HG02623 (cell line): Measurements from ENCODE around the gene RHCE.
"Not testable (repeated sequence)": the region's sequence is repeated elsewhere in the genome, so short reads cannot be mapped to it uniquely, and the experiment has no call there.

Experiments used
- ATAC-seq: cut with Tn5 transposase; IDR thresholded peaks from one replicate; pipeline ENCODE4 v1.9.1; 2021; ENCODE audit warnings: moderate library complexity; ENCODE audit not compliant: unreplicated experiment

Gene RHCE

DNA sequence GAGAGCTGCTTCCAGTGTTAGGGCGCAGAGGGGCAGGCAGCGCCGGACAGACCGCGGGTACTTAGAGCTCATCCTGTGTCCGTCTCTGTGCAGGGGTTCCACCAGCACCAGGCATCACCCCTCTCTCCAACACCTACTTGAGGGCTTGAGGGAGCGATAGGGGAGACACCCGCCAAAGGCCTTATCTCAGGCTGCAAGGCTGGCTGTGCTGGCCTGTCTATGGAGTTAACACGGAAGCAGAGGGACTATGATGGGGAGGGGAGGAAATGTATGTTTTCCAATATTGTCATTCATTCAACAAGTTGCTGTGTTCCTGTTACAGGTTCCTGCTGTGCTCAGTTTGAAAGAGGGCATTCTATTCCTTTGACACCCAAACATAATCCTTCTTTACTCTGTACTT lies at the start of gene RHCE:
TSS of gene RHCE (minus strand) at position 111 of the 400 bp plus-strand sequence. CDS start at position 72, 39 bp downstream.
- not testable (repeated sequence) for ATAC-seq

DNA sequence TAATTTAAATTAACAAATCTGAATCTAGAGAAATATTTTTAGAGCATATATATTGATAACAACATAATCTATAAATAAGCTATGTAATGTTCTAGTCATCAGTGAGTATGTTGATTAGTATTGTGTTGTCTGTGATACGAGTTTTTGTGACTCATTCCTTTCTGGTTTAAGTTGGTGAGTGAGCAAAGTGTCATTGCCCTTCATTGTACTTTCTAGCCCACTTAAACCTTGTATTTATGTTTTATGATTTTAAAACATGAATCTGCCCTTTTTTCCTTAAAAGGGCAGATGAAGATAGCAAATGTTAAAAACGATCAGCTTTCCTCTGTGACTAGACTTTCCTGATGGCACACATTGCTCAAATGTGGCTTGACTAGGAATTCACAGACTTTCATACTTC lies 48.6 kb upstream of the RHCE start:
- no peak for ATAC-seq

DNA sequence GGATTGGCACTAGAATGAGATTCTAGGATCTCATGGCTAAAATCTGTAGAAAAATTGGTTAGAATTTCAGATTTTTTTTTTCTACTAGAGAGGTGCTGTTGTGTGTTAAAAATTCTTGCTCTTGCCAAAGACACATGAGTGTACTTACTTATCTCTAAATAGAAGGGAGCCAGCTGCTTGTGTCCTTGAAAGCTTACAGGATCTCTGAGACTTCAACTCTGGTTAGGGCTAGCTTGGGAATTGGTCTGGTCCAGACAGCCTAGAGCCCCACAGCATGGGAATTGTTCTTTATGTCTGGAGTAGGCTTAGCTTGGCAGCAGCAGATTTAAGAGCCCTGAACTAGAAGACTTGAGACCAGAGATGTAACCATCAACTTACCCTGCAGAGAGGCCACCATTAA lies 47.4 kb upstream of the RHCE start:
- ATAC-seq = no peak

- ATAC-seq = no peak
Observed at GRCh38 chr1:25467616-25468015, 47.0 kb upstream of the RHCE start.

DNA sequence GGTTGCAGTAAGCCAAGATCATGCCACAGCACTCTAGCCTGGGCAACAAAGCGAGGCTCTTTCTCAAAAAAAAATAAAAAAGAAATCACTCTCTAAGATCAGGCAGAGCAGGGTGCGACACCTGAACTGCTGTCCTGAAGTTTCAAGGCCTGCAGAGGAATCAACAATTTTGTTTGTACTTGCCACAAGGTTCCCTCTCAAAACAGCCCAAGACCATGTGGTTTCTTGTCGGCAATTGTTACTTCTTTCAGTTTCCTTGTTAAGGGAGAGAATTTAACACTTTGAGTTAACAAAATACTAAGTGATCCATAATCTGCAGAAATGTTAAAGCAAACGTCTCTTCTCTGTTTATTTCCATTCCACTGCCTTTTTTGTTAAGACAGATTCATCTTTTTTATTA lies 46.6 kb upstream of the RHCE start:
- ATAC-seq = no peak

GRCh38 chr1:25462732-25463131 lies 42.1 kb upstream of the RHCE start:
- no peak for ATAC-seq

DNA sequence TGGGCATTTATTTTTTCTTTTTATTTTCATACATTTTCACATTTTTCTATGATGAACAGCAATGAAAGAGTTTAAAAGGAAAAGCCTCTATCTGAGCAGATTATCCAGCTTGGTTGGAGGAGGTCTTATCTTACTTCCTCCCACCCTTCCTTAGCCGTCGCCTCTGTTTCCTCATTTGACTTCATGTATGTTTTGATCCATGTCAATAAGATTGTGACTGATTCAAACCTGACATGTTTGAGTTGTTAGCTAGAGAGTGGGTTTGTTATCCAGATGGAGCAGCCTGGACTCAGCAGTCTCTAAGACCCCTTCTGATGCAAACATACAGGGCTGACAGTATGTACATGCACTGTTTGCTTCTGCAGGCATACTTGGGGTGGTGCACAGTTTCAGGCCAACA lies 41.2 kb upstream of the RHCE start:
- no peak for ATAC-seq

DNA sequence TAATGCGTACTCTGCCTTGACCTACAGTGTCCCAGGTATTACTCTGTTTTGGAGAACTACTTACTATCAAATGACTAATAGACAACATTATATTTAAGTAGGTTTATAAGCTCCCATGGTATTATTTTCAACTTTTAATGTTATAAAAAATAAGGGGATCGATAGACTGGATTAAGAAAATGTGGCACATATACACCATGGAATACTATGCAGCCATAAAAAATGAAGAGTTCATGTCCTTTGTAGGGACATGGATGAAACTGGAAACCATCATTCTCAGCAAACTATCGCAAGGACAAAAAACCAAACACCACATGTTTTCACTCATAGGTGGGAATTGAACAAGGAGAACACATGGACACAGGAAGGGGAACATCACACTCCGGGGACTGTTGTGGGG lies 40.2 kb upstream of the RHCE start:
- ATAC-seq = not testable (repeated sequence)

- ATAC-seq = no peak
Observed at GRCh38 chr1:25460020-25460419, 39.4 kb upstream of the RHCE start.

DNA sequence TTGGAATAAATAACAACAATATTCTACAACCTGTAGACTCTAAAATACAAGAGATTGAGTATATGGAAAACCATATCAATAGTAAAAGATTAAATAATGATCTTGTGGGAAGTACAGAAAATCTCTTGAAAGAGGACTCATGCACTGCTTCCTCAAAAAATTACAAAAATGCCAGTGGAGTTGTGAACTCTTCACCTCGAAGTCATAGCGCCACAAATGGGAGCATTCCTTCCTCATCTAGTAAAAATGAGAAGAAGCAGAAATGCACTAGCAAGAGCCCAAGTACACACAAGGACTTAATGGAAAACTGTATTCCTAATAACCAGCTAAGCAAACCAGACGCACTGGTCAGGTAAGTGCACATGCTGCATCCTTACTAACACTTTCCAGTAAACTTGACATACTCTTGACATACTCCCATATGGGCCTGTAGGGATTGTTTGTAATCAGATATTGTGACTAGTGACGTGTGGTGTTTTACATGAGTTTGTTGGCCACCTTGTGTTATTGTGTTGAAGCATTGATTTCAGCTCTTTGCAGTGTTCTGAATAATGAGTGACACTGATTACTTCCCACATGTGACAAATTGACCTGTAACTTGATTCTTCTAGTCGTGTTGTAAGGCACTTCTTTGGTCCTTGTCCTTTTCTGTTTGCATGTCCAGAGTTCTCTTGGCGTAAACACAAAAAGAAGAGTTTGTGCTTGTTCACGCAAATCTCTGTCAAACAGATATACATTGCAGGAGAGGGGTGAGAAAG lies 38.1 kb upstream of the RHCE start:
- ATAC-seq = no peak

DNA sequence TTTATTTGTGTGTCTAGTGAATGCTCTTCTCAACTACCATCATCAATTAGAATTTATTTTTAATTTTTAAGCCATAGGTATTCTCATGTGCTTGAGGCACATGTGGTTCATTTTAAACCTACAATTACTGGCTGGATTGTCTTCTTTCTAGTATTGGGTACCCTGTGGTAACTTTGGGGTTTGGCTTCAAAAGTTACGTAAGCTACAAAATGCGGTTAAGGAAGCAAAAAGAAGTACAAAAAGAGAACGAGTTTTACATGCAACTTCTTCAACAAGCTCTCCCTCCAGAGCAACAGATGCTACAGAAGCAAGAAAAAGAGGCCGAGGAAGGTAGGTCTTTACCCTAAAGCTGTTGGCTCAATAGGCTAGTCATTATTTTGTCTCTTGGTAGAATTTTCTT lies 35.9 kb upstream of the RHCE start:
- ATAC-seq = no peak

DNA sequence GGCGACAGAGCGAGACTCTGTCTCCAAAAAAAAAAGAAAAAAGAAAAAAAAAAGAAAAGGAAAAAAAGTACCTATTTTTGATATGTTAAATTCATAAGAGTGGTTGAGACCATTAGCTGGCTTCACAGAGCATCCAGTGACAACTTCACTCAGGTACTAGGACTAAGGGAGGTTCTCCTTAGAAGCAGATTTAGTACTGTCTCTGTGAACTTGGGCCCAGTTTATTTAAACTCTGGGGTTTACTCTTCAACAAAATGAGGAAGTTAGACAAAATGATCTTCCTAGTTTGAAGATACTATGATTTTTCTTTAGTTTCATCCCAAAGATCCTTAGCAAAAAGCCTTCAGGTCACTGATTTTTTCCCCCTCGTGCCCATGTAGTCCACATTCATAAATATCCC lies 31.3 kb upstream of the RHCE start:
- no peak for ATAC-seq

GRCh38 chr1:25450891-25451290 lies 30.3 kb upstream of the RHCE start:
- ATAC-seq = no peak

- ATAC-seq = peak; percentile 47
Observed at GRCh38 chr1:25447547-25447946, 26.9 kb upstream of the RHCE start.

DNA sequence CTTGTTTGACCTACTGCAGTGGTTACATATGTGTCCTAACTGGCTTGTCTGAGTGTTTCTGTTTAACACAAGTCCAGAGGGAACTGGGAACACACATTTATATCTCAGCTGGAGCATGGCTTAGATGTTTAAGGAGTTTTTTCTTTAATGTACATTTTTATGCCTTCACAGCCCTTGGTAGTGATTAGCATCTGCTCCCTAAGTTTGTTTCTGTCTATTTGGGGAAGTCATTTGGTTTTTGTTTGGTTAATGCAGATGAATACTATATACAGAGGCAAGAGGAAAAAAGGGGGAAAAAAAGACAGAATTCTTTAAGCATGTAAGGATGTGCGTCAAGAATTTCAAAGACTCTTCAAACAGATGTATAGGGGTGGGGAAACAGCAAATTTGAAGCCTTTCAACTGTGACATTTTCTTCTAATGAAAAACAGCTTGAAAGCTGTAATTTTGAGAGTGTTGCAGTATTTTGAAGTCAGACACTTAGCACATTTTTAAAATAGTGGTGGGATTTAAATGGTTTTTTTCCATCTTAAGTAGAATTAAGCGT lies 25.4 kb upstream of the RHCE start:
- ATAC-seq = no peak

GRCh38 chr1:25444604-25445003 lies 24.0 kb upstream of the RHCE start:
- ATAC-seq = not testable (repeated sequence)

DNA sequence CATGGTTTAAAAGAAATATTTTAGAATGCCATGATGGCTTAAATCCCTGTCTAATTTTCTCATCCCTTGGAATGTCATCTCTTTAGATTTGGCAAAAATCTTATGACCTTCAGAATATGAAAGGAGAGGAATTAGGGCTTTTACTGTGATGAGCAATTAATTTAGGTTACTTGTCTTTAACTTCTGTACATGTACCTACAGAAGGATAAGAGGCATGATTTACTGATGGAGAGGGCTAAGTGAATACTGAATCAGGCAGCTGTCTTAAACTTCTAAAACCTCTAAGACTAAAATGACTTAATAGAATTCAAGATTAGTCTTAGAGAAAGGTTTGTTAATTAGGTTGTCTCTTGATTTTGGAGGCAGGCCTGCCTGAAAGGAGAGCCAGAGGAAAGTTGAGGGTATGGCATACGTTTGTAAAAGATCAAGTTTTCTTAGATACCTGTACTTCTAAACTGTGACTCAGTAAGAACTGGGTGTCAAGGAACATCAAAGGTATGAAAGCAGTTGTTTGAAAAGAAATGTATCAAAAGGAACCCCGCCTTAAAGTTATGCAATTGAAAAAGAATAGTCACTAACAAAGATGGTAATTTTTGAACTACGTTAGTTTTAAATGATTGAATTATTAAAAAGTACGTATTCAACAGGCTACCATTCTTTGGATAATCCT lies 22.5 kb upstream of the RHCE start:
- no peak for ATAC-seq

GRCh38 chr1:25442178-25442577 lies 21.6 kb upstream of the RHCE start:
- ATAC-seq = no peak

DNA sequence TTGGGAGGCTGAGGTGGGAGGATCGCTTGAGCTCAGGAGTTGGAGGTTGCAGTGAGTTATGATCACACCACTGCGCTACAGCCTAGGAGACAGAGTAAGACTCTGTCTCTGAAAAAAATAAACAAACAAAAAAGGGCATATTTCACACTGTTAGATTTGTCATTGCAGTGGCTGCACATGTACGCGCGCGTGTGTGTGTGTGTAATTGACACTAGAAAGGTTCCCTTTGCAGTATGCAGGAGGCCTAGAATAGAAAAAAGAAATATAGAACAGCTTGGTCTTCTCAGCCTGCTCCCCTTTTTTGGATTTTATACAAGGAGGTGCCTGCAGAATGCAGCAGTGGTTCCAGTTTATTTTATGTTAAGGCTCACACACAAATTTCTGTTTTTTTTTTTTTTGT lies 18.7 kb upstream of the RHCE start:
- ATAC-seq = no peak

DNA sequence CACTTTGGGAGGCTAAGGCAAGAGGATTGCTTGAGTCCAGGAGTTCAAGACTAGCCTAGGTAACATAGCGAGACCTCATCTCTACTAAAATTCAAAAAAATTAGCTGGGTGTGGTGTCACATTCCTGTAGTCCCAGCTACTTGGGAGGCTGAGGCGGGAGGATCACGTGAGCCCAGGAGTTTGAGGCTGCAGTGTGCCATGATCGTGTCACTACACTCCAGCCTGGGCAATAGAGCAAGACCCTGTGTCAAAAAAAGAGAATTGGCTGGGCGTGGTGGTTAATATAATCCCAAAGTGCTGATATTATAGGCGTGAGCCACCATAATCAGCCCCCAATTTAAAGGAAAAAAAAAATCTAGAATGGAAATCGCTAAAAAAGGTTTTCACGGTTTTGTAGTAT lies 17.0 kb upstream of the RHCE start:
- no peak for ATAC-seq

- ATAC-seq = no peak
Observed at GRCh38 chr1:25435397-25436108, 14.9 kb upstream of the RHCE start.
